Stimulated activated CD8-positive, alpha-beta memory T cell treated with anti-CD3 and anti-CD28 coated beads, Interleukin-12 subunit alpha, Interleukin-12 subunit beta, amount 100 ng/mL, for 24 hours (primary cell): Measurements from ENCODE around the gene ARL5B.

ENCODE experiments used
- DNase-seq: peaks from one replicate; pipeline ENCODE4 v3.0.0-alpha.2; 2020; ENCODE audit errors: extremely low read depth

The ARL5B gene

DNA sequence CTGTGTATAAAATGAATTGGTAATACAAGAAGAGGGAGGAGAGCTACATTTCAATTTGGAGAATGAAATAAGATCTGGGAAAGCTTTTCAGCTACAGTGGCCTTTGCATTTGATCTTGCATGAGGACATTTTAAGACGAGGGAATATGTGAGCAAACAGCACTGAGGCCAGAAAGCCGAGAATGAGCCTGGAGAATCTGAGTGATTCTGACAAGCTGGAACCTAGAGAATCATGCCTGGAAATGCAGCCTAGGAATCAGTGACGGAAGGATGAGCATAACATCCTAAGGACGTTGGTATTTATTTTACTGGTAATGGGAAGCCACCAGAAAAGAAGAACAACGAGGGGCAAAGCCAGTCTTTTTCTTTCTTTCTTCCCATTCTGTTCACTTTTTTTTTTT is 44.3 kb downstream of the ARL5B start:
- no peak for DNase-seq

DNA sequence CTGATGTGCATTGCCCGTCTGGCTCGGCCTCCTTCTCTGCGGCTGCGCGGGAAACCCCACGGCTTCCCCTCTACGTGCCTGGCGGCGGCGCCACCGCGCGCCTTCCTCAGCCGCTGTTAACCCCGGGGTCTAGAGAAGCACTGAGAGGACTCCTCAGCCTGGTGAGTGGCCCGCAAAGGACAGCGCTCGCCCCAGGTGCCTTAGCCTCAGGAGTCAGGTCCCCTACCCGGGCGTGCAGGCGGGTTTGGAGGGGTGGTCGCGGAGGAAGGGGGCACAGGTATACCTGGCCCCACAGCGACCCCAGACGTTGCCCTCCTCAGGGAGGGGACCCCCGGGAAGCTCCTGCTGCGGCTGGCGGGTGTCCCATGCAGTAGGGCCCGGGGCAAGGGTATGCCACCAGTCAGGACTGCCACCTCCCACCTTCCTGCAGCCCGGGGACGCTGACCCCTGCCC is 51.0 kb downstream of the ARL5B start:
- no peak for DNase-seq

DNA sequence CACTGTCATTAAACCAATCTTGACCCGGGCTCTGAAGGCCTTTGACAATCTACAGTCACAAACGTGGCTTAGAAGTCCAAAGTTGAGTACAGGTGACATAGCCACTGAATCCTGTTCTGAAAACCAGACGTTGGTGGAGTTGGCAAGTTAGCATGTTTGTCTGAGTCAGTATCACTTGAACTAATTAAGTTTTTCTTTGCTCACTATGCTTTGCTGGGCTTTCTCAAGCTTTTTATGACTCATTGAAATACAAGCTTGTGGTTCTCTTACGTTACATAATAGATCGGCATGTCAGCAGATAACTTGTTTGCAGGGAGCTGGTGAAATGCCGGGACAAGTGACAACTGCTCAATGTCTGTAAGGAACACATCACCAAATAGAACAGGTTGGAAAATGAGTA is 53.8 kb downstream of the ARL5B start:
- DNase-seq = no peak

DNA sequence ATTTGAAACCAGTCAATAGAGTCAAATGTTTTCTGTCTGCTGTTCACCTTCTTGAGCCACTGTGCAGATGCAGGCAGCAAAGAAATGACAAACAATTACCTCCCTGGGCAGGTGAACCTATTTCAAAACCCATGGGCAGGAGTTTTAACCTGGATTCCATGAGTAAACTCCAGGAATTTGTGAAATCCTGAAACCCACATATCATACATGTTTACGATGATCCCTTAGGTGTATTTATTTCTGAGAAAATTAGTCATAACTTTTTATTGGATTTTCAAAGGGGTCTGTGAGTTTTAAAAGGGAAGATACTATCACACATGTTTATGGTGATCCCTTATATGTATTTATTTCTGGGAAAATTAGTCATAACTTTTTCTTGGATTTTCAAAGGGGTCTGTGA is 59.8 kb downstream of the ARL5B start:
- DNase-seq = no peak

DNA sequence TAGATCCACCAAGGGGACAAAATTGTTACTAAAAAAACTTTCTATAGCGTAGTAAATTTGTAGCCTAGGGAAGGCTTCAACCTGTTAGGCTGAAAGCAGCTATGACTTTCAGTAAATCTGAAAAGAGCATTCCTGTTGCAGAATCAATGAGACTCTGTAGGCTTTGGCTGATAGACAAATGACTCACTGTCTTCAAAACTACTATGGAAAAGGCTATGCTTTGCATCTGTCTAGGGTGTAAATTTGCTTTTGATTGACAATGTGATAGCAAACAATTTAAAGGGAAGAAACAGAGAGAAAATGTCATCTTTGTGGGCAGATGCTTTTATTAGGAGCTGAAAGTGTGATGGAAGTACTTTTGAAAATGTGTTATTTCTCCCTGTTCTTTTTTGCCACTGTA is 60.6 kb downstream of the ARL5B start:
- DNase-seq = no peak

DNA sequence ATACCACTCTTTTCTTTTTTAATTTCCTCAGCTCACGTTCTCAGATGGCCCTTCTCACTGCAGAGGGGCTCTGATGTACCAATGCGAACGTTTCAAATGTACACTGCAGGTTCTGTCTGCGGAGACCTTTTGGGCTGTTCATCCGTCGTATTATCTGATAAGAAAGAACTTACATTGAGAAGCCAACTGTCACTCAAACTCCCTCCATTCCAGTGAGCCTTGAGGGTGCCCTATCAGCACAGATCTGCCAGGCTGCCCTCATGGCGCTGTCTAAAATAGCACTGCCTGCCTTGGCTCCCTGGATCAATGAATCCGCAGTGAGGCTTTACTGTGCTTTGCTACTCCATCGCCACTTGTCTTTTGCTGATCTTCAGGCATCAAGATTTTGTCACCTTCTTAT is 61.8 kb downstream of the ARL5B start:
- DNase-seq = no peak

DNA sequence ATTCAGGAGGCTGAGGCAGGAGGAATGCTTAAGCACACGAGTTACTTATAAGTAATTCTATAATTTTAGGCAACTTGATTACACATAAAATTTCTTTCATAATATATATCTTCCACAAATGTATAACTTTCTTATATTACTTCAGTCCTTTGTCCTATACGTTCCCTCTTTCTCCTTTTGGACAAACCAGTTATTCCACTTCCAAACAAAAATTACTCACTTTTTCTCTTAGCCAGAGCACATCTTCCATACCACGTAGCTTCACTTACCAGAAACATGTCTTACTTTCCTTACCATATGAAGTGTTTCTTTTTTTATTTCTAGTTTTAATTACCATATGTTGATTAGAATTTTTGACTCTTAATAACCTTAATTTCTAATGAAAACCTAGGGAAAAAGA is 64.6 kb downstream of the ARL5B start:
- DNase-seq = no peak
